Measurements from ENCODE around the gene TMEM171.

DNA sequence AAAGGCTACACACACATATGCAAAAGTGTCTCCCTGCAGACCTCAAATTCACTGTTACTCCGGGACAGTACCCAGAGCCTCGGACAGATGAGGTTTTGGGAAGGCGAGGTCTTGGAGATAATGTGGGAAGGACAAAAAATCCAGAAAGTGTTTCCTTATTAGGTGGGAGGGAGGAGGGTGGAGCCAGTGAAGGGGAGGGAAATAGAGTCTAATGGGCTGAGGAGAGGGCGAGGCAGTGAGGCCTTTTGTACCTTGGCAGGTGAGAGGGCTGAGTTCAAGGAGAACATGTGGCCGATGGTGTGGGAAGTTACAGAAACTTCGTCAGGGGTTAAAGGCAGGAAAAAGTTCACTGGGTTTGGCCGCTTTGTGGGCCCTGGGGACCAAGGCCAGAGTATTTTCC, 30.5 kb downstream of the TMEM171 start:
- TF ChIP-seq CTCF (IDR thresholded peaks at IDR 0.05): no peak
- TF ChIP-seq POLR2A (IDR thresholded peaks at IDR 0.05): no peak
